ENCODE results near the gene ANKRD52. TPM values are rescaled to one million over a fixed set of nuclear protein-coding genes. Genes with fewer than 3 reads are reported as not detected.

ANKRD52 gene
- total and polyA plus RNA-seq, 9 of the 15 experiments (the other 6 are each of a cell fraction or from before 2014, with no cell fraction given): 0.52 to 46.8 (median 7.9) TPM

GRCh38 chr12:56204275-56204674 is 53.9 kb downstream of the ANKRD52 start:
- Histone ChIP-seq H3K27ac (ENCODE audit: extremely low read depth, low read depth, low read length) (peak overlapping the region; percentile 64; the same call in 1 of the 3 replicates), H3K9me3 (replicated peaks; ENCODE audit: control insufficient read depth, insufficient read depth, low read depth, low read length) (no peaks in the 10 kb centered on the region), H3K27me3 (ENCODE audit: control insufficient read depth in 2 of 2, insufficient read depth in 2 of 2, low read length in 2 of 2) (no peaks in the 10 kb centered on the region), H3K79me2 (ENCODE audit: control insufficient read depth, insufficient read depth, low read length) (no peaks in the 10 kb centered on the region), H3K4me3 (no peak overlapping the region), H3K4me1 (replicated peaks in 1 of 2; ENCODE audit: control insufficient read depth in 2 of 2, insufficient read depth in 2 of 2, low read length in 2 of 2) (peaks cover 2 to 25% of the 10 kb centered on the region in 2 experiments; a peak in 3 of 5 replicates), H3K4me2 (ENCODE audit: insufficient read depth, low read length) (no peak overlapping the region), H2AFZ (ENCODE audit: low read depth, low read length) (no peak overlapping the region), H4K20me1 (replicated peaks; ENCODE audit: control insufficient read depth, insufficient read depth, low read length) (no peaks in the 10 kb centered on the region), H3K36me3 (ENCODE audit: control insufficient read depth, insufficient read depth, low read length) (peaks cover 39% of the 10 kb centered on the region), H3K9ac (ENCODE audit: insufficient read depth in 1 of 2, low read depth in 2 of 2, low read length in 2 of 2) (peak overlapping the region in 1 of 2 experiments; percentile 49; a peak in 1 of 4 replicates), H3K9me1 (ENCODE audit: control insufficient read depth, insufficient read depth, low read length) (no peaks in the 10 kb centered on the region)
- POLR2A ChIA-PET: interaction anchor here (0.5 to 6.3 kb wide), 10 partner anchors 8 to 847 kb away, joined by 3 to 68 read pairs (median 3); partner anchors contain the start of genes RNF41 and ZC3H10
- CTCF ChIA-PET (ENCODE audit: low intra/inter-chr PET ratio): no interaction called here
- no peak for FAIRE-seq
- TF ChIP-seq SIN3A (IDR thresholded peaks at IDR 0.05; ENCODE audit: borderline replicate concordance in 2 of 2, control insufficient read depth in 1 of 2, low read depth in 2 of 2, low read length in 2 of 2) (no peak), SETDB1 (IDR thresholded peaks at IDR 0.05; ENCODE audit: low read length) (no peak), NFE2L1 (tag; IDR thresholded peaks at IDR 0.05; ENCODE audit: borderline replicate concordance, low read depth) (no peak), SAP30 (IDR thresholded peaks at IDR 0.05; ENCODE audit: borderline replicate concordance, insufficient read depth, low read depth, low read length, poor library complexity, severe bottlenecking) (no peak)
- peak; percentile 23 for ATAC-seq
- DNase-seq (ENCODE audit: extremely low read depth in 1 of 4, low spot score in 3 of 4): no peak
- intact Hi-C loops (cut with micrococcal nuclease): no loop called here
- in situ Hi-C loops (cut with MboI): no loop called here
- no TSS peak for BruUV-seq (replicated peaks)

DNA sequence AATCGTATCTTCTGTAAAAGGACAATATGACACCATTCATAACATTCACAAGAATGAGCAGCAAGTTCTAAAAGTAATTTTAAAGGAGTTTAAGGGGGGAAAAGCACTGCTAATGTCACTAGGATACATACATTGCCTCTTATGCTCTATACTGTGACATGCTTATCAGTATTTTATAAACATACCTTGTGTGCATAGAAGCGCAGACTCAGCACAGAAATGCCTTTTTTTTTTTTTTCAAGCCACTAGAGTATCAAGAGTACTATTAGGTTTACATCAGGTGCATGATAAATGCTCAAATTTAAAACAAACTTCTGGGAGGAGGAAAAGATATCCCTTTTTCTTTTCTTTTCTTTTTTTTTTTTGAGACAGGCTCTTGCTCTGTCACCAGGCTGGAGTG is 55.3 kb downstream of the ANKRD52 start:
- in situ Hi-C loops (cut with MboI) (no loop called here), intact Hi-C loops (cut with micrococcal nuclease) (no loop called here)
- Histone ChIP-seq H2AFZ (ENCODE audit: low read depth, low read length) (peak overlapping the region; percentile 4), H3K9me1 (ENCODE audit: control insufficient read depth, insufficient read depth, low read length) (no peaks in the 10 kb centered on the region), H3K27ac (ENCODE audit: extremely low read depth, low read depth, low read length) (peak overlapping the region; percentile 37; the same call in 1 of the 3 replicates), H4K20me1 (replicated peaks; ENCODE audit: control insufficient read depth, insufficient read depth, low read length) (no peaks in the 10 kb centered on the region), H3K9ac (ENCODE audit: insufficient read depth in 1 of 2, low read depth in 2 of 2, low read length in 2 of 2) (no peak overlapping the region), H3K79me2 (ENCODE audit: control insufficient read depth, insufficient read depth, low read length) (no peaks in the 10 kb centered on the region), H3K4me3 (no peak overlapping the region), H3K9me3 (replicated peaks; ENCODE audit: control insufficient read depth, insufficient read depth, low read depth, low read length) (no peaks in the 10 kb centered on the region), H3K36me3 (ENCODE audit: control insufficient read depth, insufficient read depth, low read length) (peaks cover 31% of the 10 kb centered on the region), H3K4me2 (ENCODE audit: insufficient read depth, low read length) (no peak overlapping the region), H3K4me1 (replicated peaks in 1 of 2; ENCODE audit: control insufficient read depth in 2 of 2, insufficient read depth in 2 of 2, low read length in 2 of 2) (peaks cover 2 to 25% of the 10 kb centered on the region in 2 experiments; a peak in 3 of 5 replicates), H3K27me3 (ENCODE audit: control insufficient read depth in 2 of 2, insufficient read depth in 2 of 2, low read length in 2 of 2) (no peaks in the 10 kb centered on the region)
- FAIRE-seq: no peak
- ATAC-seq: peak; percentile 11; the same call in 2 of the 3 replicates
- ChIA-PET CTCF (ENCODE audit: low intra/inter-chr PET ratio) (no interaction called here), POLR2A (interaction anchor here (2.7 kb wide), 1 partner anchor 13 kb away, joined by 12 read pairs; the partner anchor contains the start of gene SMARCC2)
- no TSS peak for BruUV-seq (replicated peaks)
- 0% methylated on average over 2 of the region's 2 CpGs for WGBS (ENCODE audit: insufficient coverage, low coverage, missing lambda C conversion rate)
- no peak for DNase-seq (ENCODE audit: extremely low read depth in 1 of 4, low spot score in 3 of 4)
- TF ChIP-seq, protein P1, sequence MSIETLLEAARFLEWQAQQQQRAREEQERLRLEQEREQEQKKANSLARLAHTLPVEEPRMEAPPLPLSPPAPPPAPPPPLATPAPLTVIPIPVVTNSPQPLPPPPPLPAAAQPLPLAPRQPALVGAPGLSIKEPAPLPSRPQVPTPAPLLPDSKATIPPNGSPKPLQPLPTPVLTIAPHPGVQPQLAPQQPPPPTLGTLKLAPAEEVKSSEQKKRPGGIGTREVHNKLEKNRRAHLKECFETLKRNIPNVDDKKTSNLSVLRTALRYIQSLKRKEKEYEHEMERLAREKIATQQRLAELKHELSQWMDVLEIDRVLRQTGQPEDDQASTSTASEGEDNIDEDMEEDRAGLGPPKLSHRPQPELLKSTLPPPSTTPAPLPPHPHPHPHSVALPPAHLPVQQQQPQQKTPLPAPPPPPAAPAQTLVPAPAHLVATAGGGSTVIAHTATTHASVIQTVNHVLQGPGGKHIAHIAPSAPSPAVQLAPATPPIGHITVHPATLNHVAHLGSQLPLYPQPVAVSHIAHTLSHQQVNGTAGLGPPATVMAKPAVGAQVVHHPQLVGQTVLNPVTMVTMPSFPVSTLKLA (conservative IDR thresholded peaks at IDR 0.05): no peak
- TF ChIP-seq, protein P2, sequence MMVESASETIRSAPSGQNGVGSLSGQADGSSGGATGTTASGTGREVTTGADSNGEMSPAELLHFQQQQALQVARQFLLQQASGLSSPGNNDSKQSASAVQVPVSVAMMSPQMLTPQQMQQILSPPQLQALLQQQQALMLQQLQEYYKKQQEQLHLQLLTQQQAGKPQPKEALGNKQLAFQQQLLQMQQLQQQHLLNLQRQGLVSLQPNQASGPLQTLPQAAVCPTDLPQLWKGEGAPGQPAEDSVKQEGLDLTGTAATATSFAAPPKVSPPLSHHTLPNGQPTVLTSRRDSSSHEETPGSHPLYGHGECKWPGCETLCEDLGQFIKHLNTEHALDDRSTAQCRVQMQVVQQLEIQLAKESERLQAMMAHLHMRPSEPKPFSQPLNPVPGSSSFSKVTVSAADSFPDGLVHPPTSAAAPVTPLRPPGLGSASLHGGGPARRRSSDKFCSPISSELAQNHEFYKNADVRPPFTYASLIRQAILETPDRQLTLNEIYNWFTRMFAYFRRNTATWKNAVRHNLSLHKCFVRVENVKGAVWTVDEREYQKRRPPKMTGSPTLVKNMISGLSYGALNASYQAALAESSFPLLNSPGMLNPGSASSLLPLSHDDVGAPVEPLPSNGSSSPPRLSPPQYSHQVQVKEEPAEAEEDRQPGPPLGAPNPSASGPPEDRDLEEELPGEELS (CRISPR knock-in tag; IDR thresholded peaks at IDR 0.05; ENCODE audit: borderline replicate concordance): no peak
- peak; percentile 34; the same call in 1 of the 2 replicates for TF ChIP-seq POLR2H (tag; IDR thresholded peaks at IDR 0.05; ENCODE audit: low read depth)
- TF ChIP-seq, protein P3, sequence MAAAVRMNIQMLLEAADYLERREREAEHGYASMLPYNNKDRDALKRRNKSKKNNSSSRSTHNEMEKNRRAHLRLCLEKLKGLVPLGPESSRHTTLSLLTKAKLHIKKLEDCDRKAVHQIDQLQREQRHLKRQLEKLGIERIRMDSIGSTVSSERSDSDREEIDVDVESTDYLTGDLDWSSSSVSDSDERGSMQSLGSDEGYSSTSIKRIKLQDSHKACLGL (CRISPR knock-in tag; IDR thresholded peaks at IDR 0.05; ENCODE audit: borderline replicate concordance, poor library complexity, severe bottlenecking): no peak
- peak; percentile 46; the same call in 1 of the 2 replicates for TF ChIP-seq C11orf30 (IDR thresholded peaks at IDR 0.05; ENCODE audit: low read depth)
- peak; percentile 70 for TF ChIP-seq ZNF316 (IDR thresholded peaks at IDR 0.05)

Measured in K562 (cell line).